ENCODE results near the gene BCR. TPM values are rescaled to one million over a fixed set of nuclear protein-coding genes. Genes with fewer than 3 reads are reported as not detected.

BCR gene
- total and polyA plus RNA-seq, 2 of the 4 experiments (the other 2 are of a cell fraction): 28.9 to 44.6 TPM

GRCh38 chr22:23284504-23285033 lies 104.3 kb downstream of the BCR start:
- WGBS, 2 experiments (ENCODE audit: extremely low coverage in 2 of 2, insufficient read length in 1 of 2): 100% methylated on average over 1 of the region's 10 CpGs; no CpG with 5 or more reads in 1 of the 2 experiments
- intact Hi-C loops (cut with micrococcal nuclease): loop anchor here (5.0 kb wide), 1 partner anchor 327 kb away; no protein-coding TSS in a partner anchor
- BruUV-seq (replicated peaks): no TSS peak

More at GRCh38 chr22:23284504-23285033, 104.3 kb downstream of the BCR start:
- no peak for TF ChIP-seq RCOR1 (IDR thresholded peaks at IDR 0.05; ENCODE audit: insufficient replicate concordance, low read length)
- TF ChIP-seq RAD21 (IDR thresholded peaks at IDR 0.05; ENCODE audit: low read length): no peak
- no peak for TF ChIP-seq CEBPB (IDR thresholded peaks at IDR 0.05; ENCODE audit: low read depth, low read length)
- no peak for TF ChIP-seq FOS (IDR thresholded peaks at IDR 0.05; ENCODE audit: low read depth, low read length)
- no peak for TF ChIP-seq CHD1 (IDR thresholded peaks at IDR 0.05; ENCODE audit: low read depth, low read length)
- ATAC-seq (ENCODE audit: low read depth) (no peak), DNase-seq (no peak)
- Histone ChIP-seq H3K9ac (ENCODE audit: low read depth, low read length) (no peak overlapping the region), H3K9me1 (ENCODE audit: insufficient read depth, low read length) (0 out of 2 replicates have a peak, but pooled peaks cover 7% of the 10 kb centered on the region), H2BK5ac (ENCODE audit: low read depth, low read length, poor library complexity, severe bottlenecking) (no peak overlapping the region), H3K79me1 (ENCODE audit: low read depth in 1 of 2, low read length in 2 of 2) (0 out of 4 replicates have a peak, but pooled peaks cover 0 to 7% of the 10 kb centered on the region in 2 experiments), H3K14ac (replicated peaks; ENCODE audit: low read depth, low read length) (no peak overlapping the region), H2AK9ac (replicated peaks; ENCODE audit: low read depth, low read length, poor library complexity) (peak overlapping the region; percentile 61), H3K18ac (ENCODE audit: low read depth, low read length) (no peak overlapping the region), H4K5ac (ENCODE audit: low read depth, low read length) (no peak overlapping the region), H3K4me1 (ENCODE audit: control insufficient read depth, insufficient read depth, low read length) (peaks cover 5% of the 10 kb centered on the region; the same call in 1 of the 2 replicates), H3K23ac (ENCODE audit: low read depth, low read length) (no peak overlapping the region), H4K91ac (ENCODE audit: insufficient read depth, low read depth, low read length) (no peak overlapping the region), H2BK20ac (ENCODE audit: low read depth, low read length) (no peak overlapping the region), H2BK120ac (ENCODE audit: low read depth, low read length) (no peak overlapping the region), H3K9me3 (ENCODE audit: control insufficient read depth, insufficient read depth, low read length) (no peaks in the 10 kb centered on the region), H2BK15ac (ENCODE audit: low read depth, low read length) (no peak overlapping the region), H3K27ac (ENCODE audit: insufficient read depth, low read length) (no peak overlapping the region), H2AFZ (replicated peaks; ENCODE audit: low read length, poor library complexity) (no peak overlapping the region), H3K36me3 (ENCODE audit: control insufficient read depth, insufficient read depth, low read length) (peaks cover 42% of the 10 kb centered on the region), H4K20me1 (ENCODE audit: insufficient read depth, low read length) (no peaks in the 10 kb centered on the region; the same call in 1 of the 2 replicates), H3K56ac (ENCODE audit: extremely low read depth, insufficient read depth, low read length) (no peak overlapping the region), H3K27me3 (ENCODE audit: control insufficient read depth, insufficient read depth, low read length) (no peaks in the 10 kb centered on the region), H3K4me2 (ENCODE audit: low read depth, low read length) (no peak overlapping the region), H2AK5ac (ENCODE audit: low read depth, low read length) (no peak overlapping the region), H4K8ac (ENCODE audit: low read depth in 2 of 2, low read length in 2 of 2) (no peak overlapping the region), H3K4ac (ENCODE audit: low read depth, low read length) (no peak overlapping the region), H3K4me3 (ENCODE audit: insufficient read depth, low read depth, low read length) (no peak overlapping the region)
- in situ Hi-C loops (cut with MboI; ENCODE audit: low sequenced_read_pairs): loop anchor here (25.0 kb wide), 1 partner anchor 322 kb away; no protein-coding TSS in a partner anchor
- dilution Hi-C loops (cut with HindIII; ENCODE audit: low sequenced_read_pairs, unreplicated experiment): no loop called here
- ChIA-PET POLR2A (ENCODE audit: unreplicated experiment) (no interaction called here), CTCF (no interaction called here)

Data from IMR-90 (cell line).